ENCODE data around the gene YPEL2. TPM values are rescaled to one million over a fixed set of nuclear protein-coding genes. Genes with fewer than 3 reads are reported as not detected.

The YPEL2 gene
- total and polyA plus RNA-seq, 2 experiments from 2014 or later = 20.2 to 26.0 TPM

- DNase-seq (ENCODE audit: low spot score) = no peak
- no peak overlapping the region for H3K4me2 ChIP-seq
- H4K20me1 ChIP-seq (ENCODE audit: insufficient read depth, poor library complexity, severe bottlenecking) = peaks cover 3% of the 10 kb centered on the region
- no peak overlapping the region for H3K27ac ChIP-seq
- H3K4me1 ChIP-seq (ENCODE audit: insufficient read depth) = peaks cover 10% of the 10 kb centered on the region
- H2AFZ ChIP-seq = no peak overlapping the region
- H3K9me3 ChIP-seq (ENCODE audit: low read depth) = no peaks in the 10 kb centered on the region
- TF ChIP-seq EZH2phosphoT487 (IDR thresholded peaks at IDR 0.05; ENCODE audit: low read depth, severe bottlenecking, unreplicated experiment) (no peak), CTCF (IDR thresholded peaks at IDR 0.05; ENCODE audit: poor library complexity) (no peak), EZH2 (IDR thresholded peaks at IDR 0.05; ENCODE audit: borderline replicate concordance) (no peak)
- H3K27me3 ChIP-seq = no peaks in the 10 kb centered on the region
- H3K4me3 ChIP-seq = no peak overlapping the region
- no peaks in the 10 kb centered on the region for H3K36me3 ChIP-seq (replicated peaks; ENCODE audit: insufficient read depth, low read depth)
- no peaks in the 10 kb centered on the region for H3K9me2 ChIP-seq (replicated peaks; ENCODE audit: insufficient read depth)
- peaks cover 10% of the 10 kb centered on the region for H3K79me2 ChIP-seq
These were observed 3.5 kb upstream of the YPEL2 start for GRCh38 chr17:59327981-59328290.

- no peaks in the 10 kb centered on the region for H3K9me3 ChIP-seq (ENCODE audit: low read depth)
- H3K4me3 ChIP-seq = no peak overlapping the region
- peaks cover 10% of the 10 kb centered on the region for H4K20me1 ChIP-seq (ENCODE audit: insufficient read depth, poor library complexity, severe bottlenecking)
- no peaks in the 10 kb centered on the region for H3K9me2 ChIP-seq (replicated peaks; ENCODE audit: insufficient read depth)
- H3K27me3 ChIP-seq = no peaks in the 10 kb centered on the region
- 97% methylated on average over 2 of the region's 2 CpGs for WGBS (ENCODE audit: low lambda C conversion rate, missing lambda C conversion rate)
- no peaks in the 10 kb centered on the region for H3K36me3 ChIP-seq (replicated peaks; ENCODE audit: insufficient read depth, low read depth)
- H3K4me2 ChIP-seq = no peak overlapping the region
- DNase-seq (ENCODE audit: low spot score) = no peak
- no peak overlapping the region for H2AFZ ChIP-seq
- H3K27ac ChIP-seq = peak overlapping the region; percentile 53
- peaks cover 16% of the 10 kb centered on the region for H3K4me1 ChIP-seq (ENCODE audit: insufficient read depth)
- peaks cover 17% of the 10 kb centered on the region for H3K79me2 ChIP-seq
- TF ChIP-seq EZH2 (IDR thresholded peaks at IDR 0.05; ENCODE audit: borderline replicate concordance) (no peak), EZH2phosphoT487 (IDR thresholded peaks at IDR 0.05; ENCODE audit: low read depth, severe bottlenecking, unreplicated experiment) (no peak), CTCF (IDR thresholded peaks at IDR 0.05; ENCODE audit: poor library complexity) (no peak)
These were observed 2.9 kb upstream of the YPEL2 start for GRCh38 chr17:59328601-59329000.

- Histone ChIP-seq H3K4me1 (ENCODE audit: insufficient read depth) (peaks cover 21% of the 10 kb centered on the region), H3K4me2 (peak overlapping the region; percentile 98), H3K79me2 (peaks cover 25% of the 10 kb centered on the region), H4K20me1 (ENCODE audit: insufficient read depth, poor library complexity, severe bottlenecking) (peaks cover 17% of the 10 kb centered on the region), H3K27ac (peak overlapping the region; percentile 95), H3K4me3 (no peak overlapping the region), H3K9me3 (ENCODE audit: low read depth) (no peaks in the 10 kb centered on the region), H3K36me3 (replicated peaks; ENCODE audit: insufficient read depth, low read depth) (no peaks in the 10 kb centered on the region), H2AFZ (peak overlapping the region; percentile 14), H3K27me3 (no peaks in the 10 kb centered on the region), H3K9me2 (replicated peaks; ENCODE audit: insufficient read depth) (no peaks in the 10 kb centered on the region)
- peak; percentile 86 for TF ChIP-seq CTCF (IDR thresholded peaks at IDR 0.05; ENCODE audit: poor library complexity)
- TF ChIP-seq EZH2phosphoT487 (IDR thresholded peaks at IDR 0.05; ENCODE audit: low read depth, severe bottlenecking, unreplicated experiment) = no peak
- 15% methylated on average over 6 of the region's 6 CpGs for WGBS (ENCODE audit: low lambda C conversion rate, missing lambda C conversion rate)
- peak; percentile 83 for DNase-seq (ENCODE audit: low spot score)
These were observed 2.0 kb upstream of the YPEL2 start for GRCh38 chr17:59329176-59330052.

Data from hepatocyte (in vitro differentiated cells).